ENCODE data around the gene PPP2R5C. TPM values are rescaled to one million over a fixed set of nuclear protein-coding genes. Genes with fewer than 3 reads are reported as not detected.

PPP2R5C gene
- total RNA-seq, 1 donor from 2014 or later = 63.5 TPM

GRCh38 chr14:101873076-101873825, 111.7 kb downstream of the PPP2R5C start:
- H3K4me3 ChIP-seq (ENCODE audit: low read depth, low read length) = no peak overlapping the region
- TF ChIP-seq CTCF (conservative IDR thresholded peaks at IDR 0.05; ENCODE audit: low read depth, low read length) = no peak
- DNase-seq (ENCODE audit: low read depth) = no peak

- no peak for TF ChIP-seq CTCF (conservative IDR thresholded peaks at IDR 0.05; ENCODE audit: low read depth, low read length)
These were observed 112.5 kb downstream of the PPP2R5C start for GRCh38 chr14:101873991-101874390.

GRCh38 chr14:101875041-101875726, 113.7 kb downstream of the PPP2R5C start:
- H3K4me3 ChIP-seq (ENCODE audit: low read depth, low read length) = no peak overlapping the region
- DNase-seq (ENCODE audit: low read depth) = no peak

More at GRCh38 chr14:101873991-101874390, 112.5 kb downstream of the PPP2R5C start:
- no peak overlapping the region for H3K4me3 ChIP-seq (ENCODE audit: low read depth, low read length)
- DNase-seq (ENCODE audit: low read depth) = no peak

GRCh38 chr14:101875727-101876554, 114.4 kb downstream of the PPP2R5C start:
- TF ChIP-seq CTCF (conservative IDR thresholded peaks at IDR 0.05; ENCODE audit: low read depth, low read length) = no peak
- no peak for DNase-seq (ENCODE audit: low read depth)
- no peak overlapping the region for H3K4me3 ChIP-seq (ENCODE audit: low read depth, low read length)

More at GRCh38 chr14:101875041-101875726, 113.7 kb downstream of the PPP2R5C start:
- no peak for TF ChIP-seq CTCF (conservative IDR thresholded peaks at IDR 0.05; ENCODE audit: low read depth, low read length)

GRCh38 chr14:101876555-101876938, 115.0 kb downstream of the PPP2R5C start:
- H3K4me3 ChIP-seq (ENCODE audit: low read depth, low read length) = no peak overlapping the region
- DNase-seq (ENCODE audit: low read depth) = no peak
- no peak for TF ChIP-seq CTCF (conservative IDR thresholded peaks at IDR 0.05; ENCODE audit: low read depth, low read length)

- no peak for DNase-seq (ENCODE audit: low read depth)
- TF ChIP-seq CTCF (conservative IDR thresholded peaks at IDR 0.05; ENCODE audit: low read depth, low read length) = no peak
These were observed 116.3 kb downstream of the PPP2R5C start for GRCh38 chr14:101877766-101878165.

More at GRCh38 chr14:101877766-101878165, 116.3 kb downstream of the PPP2R5C start:
- no peak overlapping the region for H3K4me3 ChIP-seq (ENCODE audit: low read depth, low read length)

Measured in epithelial cell of proximal tubule (primary cell).